HG02588 (cell line): ENCODE results near the gene RPP21.
"Not testable (repeated sequence)": the region's sequence is repeated elsewhere in the genome, so short reads cannot be mapped to it uniquely, and the experiment has no call there.

ENCODE experiments used
- ATAC-seq: cut with Tn5 transposase; IDR thresholded peaks from one replicate; pipeline ENCODE4 v1.9.1; 2021; ENCODE audit warnings: mild to moderate bottlenecking, moderate library complexity; ENCODE audit not compliant: unreplicated experiment

The RPP21 gene

DNA sequence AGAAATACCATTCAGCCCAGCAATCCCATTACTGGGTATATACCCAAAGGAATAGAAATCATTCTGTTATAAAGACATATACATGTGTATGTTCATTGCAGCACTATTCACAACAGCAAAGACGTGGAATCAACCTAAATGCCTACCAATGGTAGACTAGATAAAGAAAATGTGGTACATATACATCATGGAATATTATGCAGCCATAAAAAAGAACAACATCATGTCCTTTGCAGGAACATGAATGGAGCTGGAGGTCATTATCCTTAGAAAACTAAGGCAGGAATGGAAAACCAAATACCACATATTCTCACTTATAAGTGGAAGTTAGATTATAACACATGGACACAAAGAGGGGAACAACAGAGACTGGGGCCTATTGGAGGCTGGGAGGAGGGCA lies 24.3 kb downstream of the RPP21 start:
- not testable (repeated sequence) for ATAC-seq

GRCh38 chr6:30378290-30378937 lies 33.5 kb downstream of the RPP21 start:
- ATAC-seq, result no peak

GRCh38 chr6:30380464-30380863 lies 35.5 kb downstream of the RPP21 start:
- no peak for ATAC-seq

GRCh38 chr6:30386166-30386565 lies 41.2 kb downstream of the RPP21 start:
- ATAC-seq, result no peak

- no peak for ATAC-seq
Observed at GRCh38 chr6:30391240-30391639, 46.3 kb downstream of the RPP21 start.

DNA sequence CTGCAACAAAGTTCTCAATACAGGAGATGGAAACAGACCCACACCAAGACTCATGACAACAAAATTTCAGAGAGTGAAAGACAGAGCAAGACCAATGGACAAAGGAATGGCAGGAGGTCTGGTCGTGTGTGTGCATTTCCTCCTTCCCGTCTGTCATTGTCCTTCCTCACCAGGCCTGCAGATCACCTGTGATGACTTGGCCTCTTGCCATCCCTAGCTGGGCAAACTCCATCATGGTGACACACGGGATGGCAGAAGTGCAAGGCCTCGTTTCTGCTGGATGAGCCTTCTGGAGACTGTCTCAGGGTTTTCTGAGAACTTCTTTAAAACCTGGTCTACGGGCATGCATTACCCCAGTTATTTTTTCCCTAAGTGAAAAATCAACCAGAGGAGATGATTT lies 49.2 kb downstream of the RPP21 start:
- ATAC-seq, result no peak
